ENCODE measurements around the gene MICAL2.
"Not testable (repeated sequence)": the region's sequence is repeated elsewhere in the genome, so short reads cannot be mapped to it uniquely, and the experiment has no call there.

The MICAL2 gene

GRCh38 chr11:12130180-12130980, 20.0 kb downstream of the MICAL2 start:
- FAIRE-seq = no peak
- DNase-seq (ENCODE audit: insufficient read length, low spot score) = no peak

GRCh38 chr11:12131943-12132789, 21.8 kb downstream of the MICAL2 start:
- DNase-seq (ENCODE audit: insufficient read length, low spot score) = no peak
- FAIRE-seq = no peak

- DNase-seq (ENCODE audit: insufficient read length, low spot score) (no peak), FAIRE-seq (no peak)
These were observed 22.4 kb downstream of the MICAL2 start for GRCh38 chr11:12132790-12133145.

GRCh38 chr11:12133547-12134235, 23.3 kb downstream of the MICAL2 start:
- FAIRE-seq = no peak
- DNase-seq (ENCODE audit: insufficient read length, low spot score) = no peak

- DNase-seq (ENCODE audit: insufficient read length, low spot score) (no peak), FAIRE-seq (no peak)
These were observed 23.8 kb downstream of the MICAL2 start for GRCh38 chr11:12134236-12134585.

GRCh38 chr11:12135185-12135584, 24.8 kb downstream of the MICAL2 start:
- FAIRE-seq = no peak
- no peak for DNase-seq (ENCODE audit: insufficient read length, low spot score)

GRCh38 chr11:12137005-12137690, 26.8 kb downstream of the MICAL2 start:
- DNase-seq (ENCODE audit: insufficient read length, low spot score) (no peak), FAIRE-seq (no peak)

- FAIRE-seq = no peak
- no peak for DNase-seq (ENCODE audit: insufficient read length, low spot score)
These were observed 27.7 kb downstream of the MICAL2 start for GRCh38 chr11:12137938-12138731.

GRCh38 chr11:12139144-12139881, 28.9 kb downstream of the MICAL2 start:
- no peak for FAIRE-seq
- DNase-seq (ENCODE audit: insufficient read length, low spot score) = no peak

GRCh38 chr11:12140186-12140793, 29.9 kb downstream of the MICAL2 start:
- no peak for FAIRE-seq
- no peak for DNase-seq (ENCODE audit: insufficient read length, low spot score)

- DNase-seq (ENCODE audit: insufficient read length, low spot score) (no peak), FAIRE-seq (no peak)
These were observed 30.9 kb downstream of the MICAL2 start for GRCh38 chr11:12141283-12141682.

GRCh38 chr11:12142176-12142575, 31.8 kb downstream of the MICAL2 start:
- FAIRE-seq = no peak
- DNase-seq (ENCODE audit: insufficient read length, low spot score) = no peak

- FAIRE-seq (no peak), DNase-seq (ENCODE audit: insufficient read length, low spot score) (no peak)
These were observed 32.5 kb downstream of the MICAL2 start for GRCh38 chr11:12142909-12143308.

- no peak for FAIRE-seq
- DNase-seq (ENCODE audit: insufficient read length, low spot score) = no peak
These were observed 33.3 kb downstream of the MICAL2 start for GRCh38 chr11:12143461-12144258.

GRCh38 chr11:12144330-12145174, 34.2 kb downstream of the MICAL2 start:
- DNase-seq (ENCODE audit: insufficient read length, low spot score) = no peak

GRCh38 chr11:12146678-12147077, 36.3 kb downstream of the MICAL2 start:
- FAIRE-seq; DNase-seq (ENCODE audit: insufficient read length, low spot score): not testable (repeated sequence)

More at GRCh38 chr11:12144330-12145174, 34.2 kb downstream of the MICAL2 start:
- peak; percentile 28 for FAIRE-seq

GRCh38 chr11:12147827-12148226, 37.4 kb downstream of the MICAL2 start:
- FAIRE-seq (no peak), DNase-seq (ENCODE audit: insufficient read length, low spot score) (no peak)

Measured in HTR-8/SVneo (cell line).